Caco-2 (cell line): Measurements from ENCODE around the gene KLK1. TPM values are rescaled to one million over a fixed set of nuclear protein-coding genes. Genes with fewer than 3 reads are reported as not detected.
A peak's percentile ranks its signal among the peaks of the same experiment; 100 is the strongest.

Experiments
- BruUV-seq: library from RNA; stranded (reverse); fragments of 400-500 nt; replicated peaks from 2 replicates; lab custom pipeline; 2021; lab: Mats Ljungman, UMichigan
- CTCF ChIA-PET: fragments of 300-600 bp; sonication (Branson Sonifier 250); formaldehyde crosslinking; loops from one replicate; lab custom pipeline; 2022; ENCODE audit warnings: antibody characterized with exemption; lab: Charles Lee
- POLR2A ChIA-PET: fragments of 300-600 bp; sonication (Branson Sonifier 250); formaldehyde crosslinking; loops from one replicate; lab custom pipeline; 2022; ENCODE audit warnings: antibody characterized with exemption; lab: Charles Lee
- DNase-seq, 2 experiments: peaks; one replicate each; pipeline versions ENCODE4 v3.0.0 to v3.0.0-alpha.2; 2020 to 2022
- H3K27me3 ChIP-seq: replicated peaks from 2 replicates; pipeline ENCODE4 v1.6.0; 2011; ENCODE audit warnings: low read length; ENCODE audit not compliant: control insufficient read depth, insufficient read depth
- H3K36me3 ChIP-seq: 2 replicates; pipeline ENCODE4 v1.5.1; 2011; ENCODE audit warnings: low read length; ENCODE audit not compliant: control insufficient read depth, insufficient read depth
- H3K4me1 ChIP-seq: fragments of 250-450 bp; sonication (Bioruptor Pico); 2 replicates; pipeline ENCODE4 v1.5.1; 2020; ENCODE audit warnings: mild to moderate bottlenecking
- H3K4me3 ChIP-seq: 2 replicates; pipeline ENCODE4 v1.5.1; 2011; ENCODE audit warnings: low read depth, mild to moderate bottlenecking, control low read depth, low read length
- H3K9me3 ChIP-seq: fragments of 250-450 bp; sonication (Bioruptor Pico); 2 replicates; pipeline ENCODE4 v1.5.1; 2020; ENCODE audit warnings: mild to moderate bottlenecking, moderate library complexity
- H3K27ac Mint-ChIP-seq: one replicate; pipeline ENCODE4 v1.8.0; 2022; ENCODE audit warnings: mixed read lengths; ENCODE audit not compliant: unreplicated experiment
- H3K27me3 Mint-ChIP-seq: one replicate; pipeline ENCODE4 v1.8.0; 2022; ENCODE audit warnings: mixed read lengths; ENCODE audit not compliant: insufficient read depth, unreplicated experiment
- H3K36me3 Mint-ChIP-seq: one replicate; pipeline ENCODE4 v1.8.0; 2022; ENCODE audit warnings: mild to moderate bottlenecking, mixed read lengths; ENCODE audit not compliant: insufficient read depth, unreplicated experiment
- H3K4me1 Mint-ChIP-seq: one replicate; pipeline ENCODE4 v1.8.0; 2022; ENCODE audit warnings: low read depth, mixed read lengths; ENCODE audit not compliant: unreplicated experiment
- H3K4me3 Mint-ChIP-seq: one replicate; pipeline ENCODE4 v1.8.0; 2022; ENCODE audit warnings: mild to moderate bottlenecking, moderate library complexity, mixed read lengths; ENCODE audit not compliant: unreplicated experiment
- H3K9me3 Mint-ChIP-seq: one replicate; pipeline ENCODE4 v1.8.0; 2022; ENCODE audit warnings: mixed read lengths; ENCODE audit not compliant: unreplicated experiment
- intact Hi-C: fragments of 100-400 bp; cut with micrococcal nuclease; formaldehyde crosslinking; loops from one replicate; pipeline ENCODE4 v1.10.0; 2022; ENCODE audit not compliant: unreplicated experiment
- total RNA-seq: library from RNA; stranded (reverse); gene quantifications from 2 replicates; pipeline ENCODE4 v1.2.3, GENCODE V29; 2022
- TF ChIP-seq, protein P1 (sequence below), 2 experiments: fragments of 200-600 bp in 1 of 2; IDR thresholded peaks; 1 replicate in 1 of 2; 2 replicates in 1 of 2; pipeline versions ENCODE4 v1.5.1 to v1.8.0; 2011 to 2022; ENCODE audit warnings: antibody characterized with exemption in 1 of 2, control low read depth in 1 of 2, inconsistent platforms in 1 of 2, low read depth in 1 of 2, low read length in 1 of 2, mild to moderate bottlenecking in 1 of 2, moderate library complexity in 1 of 2; ENCODE audit not compliant: insufficient read depth in 1 of 2, severe bottlenecking in 1 of 2, unreplicated experiment in 1 of 2

KLK1 gene
- total RNA-seq, 1 experiment from 2014 or later: 0.73 TPM

DNA sequence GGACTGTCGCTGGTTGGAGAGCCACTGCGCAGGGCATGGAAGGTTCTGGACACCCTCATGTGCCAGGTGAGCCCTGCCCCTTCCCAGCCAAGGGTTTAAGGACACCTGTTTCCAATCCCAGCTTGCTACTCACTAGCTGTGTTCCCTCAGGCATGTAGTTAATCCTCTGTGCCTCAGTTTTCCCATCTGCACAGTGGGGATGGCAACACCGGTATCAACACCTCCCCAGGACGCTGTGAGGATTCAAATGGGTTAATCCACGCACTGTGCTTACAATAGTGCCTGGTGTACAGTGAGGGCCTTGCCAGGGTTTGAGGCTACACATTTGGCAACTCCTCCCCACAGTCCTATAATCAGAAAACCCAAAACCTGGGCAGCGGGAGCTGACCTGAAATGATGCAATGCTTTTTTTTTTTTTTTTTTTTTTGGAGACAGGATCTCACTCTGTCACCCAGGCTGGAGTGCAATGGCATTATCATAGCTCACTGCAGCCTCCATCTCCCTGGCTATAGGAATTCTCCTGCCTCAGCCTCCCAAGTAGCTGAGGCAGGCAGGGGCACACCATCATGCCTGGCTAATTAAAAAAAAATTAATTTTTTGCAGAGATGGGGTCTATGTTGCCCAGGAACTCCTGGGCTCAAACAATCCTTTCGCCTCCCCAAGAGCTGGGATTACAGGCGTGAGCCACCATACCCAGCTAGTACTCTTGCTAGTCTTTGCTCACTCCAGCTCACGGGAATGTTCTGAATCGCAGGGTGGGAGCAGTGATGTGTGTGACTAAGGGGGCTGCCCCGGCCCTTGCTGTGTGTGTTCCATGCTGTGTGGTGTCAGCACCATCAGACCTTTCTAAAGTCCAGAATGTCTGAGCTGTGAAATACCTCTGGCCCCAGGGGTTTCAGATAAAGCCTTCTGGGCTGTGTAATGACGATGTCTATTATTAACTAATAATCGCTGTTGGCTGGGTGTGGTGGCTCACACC is 31.0 kb downstream of the KLK1 start:
- intact Hi-C loops: no loop called here
- BruUV-seq: no TSS peak

DNA sequence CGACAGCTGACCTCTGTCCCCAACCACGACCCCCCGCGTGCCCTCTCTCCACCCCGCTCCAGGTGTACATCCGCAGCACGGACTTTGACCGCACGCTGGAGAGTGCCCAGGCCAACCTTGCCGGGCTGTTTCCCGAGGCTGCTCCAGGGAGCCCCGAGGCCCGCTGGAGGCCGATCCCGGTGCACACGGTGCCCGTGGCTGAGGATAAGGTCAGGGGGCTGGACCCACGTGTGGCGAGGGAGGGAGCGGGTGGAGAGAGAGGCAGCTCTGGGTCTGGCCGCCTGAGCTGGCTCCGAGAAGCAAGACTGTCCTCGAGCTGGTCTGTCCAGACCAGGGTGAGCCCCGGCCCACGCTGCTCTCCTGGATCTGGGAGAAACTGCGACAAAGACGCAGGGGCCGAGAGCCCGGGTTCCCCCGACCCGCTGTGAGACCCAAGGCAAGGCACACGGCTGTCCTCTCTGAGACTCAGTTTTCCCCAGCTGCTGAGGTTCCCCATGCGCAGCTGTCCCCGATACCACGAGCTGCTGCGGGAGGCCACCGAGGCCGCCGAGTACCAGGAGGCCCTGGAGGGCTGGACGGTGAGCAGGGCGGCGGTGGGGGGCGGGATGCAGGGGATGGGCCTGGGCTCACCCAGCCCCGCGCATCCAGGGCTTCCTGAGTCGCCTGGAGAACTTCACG is 31.9 kb downstream of the KLK1 start:
- H3K4me3 ChIP-seq: no peak overlapping the region
- CTCF ChIA-PET: interaction anchor here (1.8 kb wide), 1 partner anchor 130 kb away, joined by 11 read pairs; no protein-coding TSS in a partner anchor
- H3K9me3 Mint-ChIP-seq: no peaks in the 10 kb centered on the region
- no TSS peak for BruUV-seq
- DNase-seq: peak in 1 of 2 experiments; percentile 37
- TF ChIP-seq, protein P1, sequence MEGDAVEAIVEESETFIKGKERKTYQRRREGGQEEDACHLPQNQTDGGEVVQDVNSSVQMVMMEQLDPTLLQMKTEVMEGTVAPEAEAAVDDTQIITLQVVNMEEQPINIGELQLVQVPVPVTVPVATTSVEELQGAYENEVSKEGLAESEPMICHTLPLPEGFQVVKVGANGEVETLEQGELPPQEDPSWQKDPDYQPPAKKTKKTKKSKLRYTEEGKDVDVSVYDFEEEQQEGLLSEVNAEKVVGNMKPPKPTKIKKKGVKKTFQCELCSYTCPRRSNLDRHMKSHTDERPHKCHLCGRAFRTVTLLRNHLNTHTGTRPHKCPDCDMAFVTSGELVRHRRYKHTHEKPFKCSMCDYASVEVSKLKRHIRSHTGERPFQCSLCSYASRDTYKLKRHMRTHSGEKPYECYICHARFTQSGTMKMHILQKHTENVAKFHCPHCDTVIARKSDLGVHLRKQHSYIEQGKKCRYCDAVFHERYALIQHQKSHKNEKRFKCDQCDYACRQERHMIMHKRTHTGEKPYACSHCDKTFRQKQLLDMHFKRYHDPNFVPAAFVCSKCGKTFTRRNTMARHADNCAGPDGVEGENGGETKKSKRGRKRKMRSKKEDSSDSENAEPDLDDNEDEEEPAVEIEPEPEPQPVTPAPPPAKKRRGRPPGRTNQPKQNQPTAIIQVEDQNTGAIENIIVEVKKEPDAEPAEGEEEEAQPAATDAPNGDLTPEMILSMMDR (IDR thresholded peaks at IDR 0.05; ENCODE audit: insufficient read depth in 1 of 2, low read depth in 1 of 2, low read length in 1 of 2, severe bottlenecking in 1 of 2, unreplicated experiment in 1 of 2): no peak
- H3K4me3 Mint-ChIP-seq: peak overlapping the region; percentile 20
- no peaks in the 10 kb centered on the region for H3K27me3 ChIP-seq
- intact Hi-C loops: no loop called here
- H3K4me1 Mint-ChIP-seq: peaks cover 7% of the 10 kb centered on the region
- no peaks in the 10 kb centered on the region for H3K4me1 ChIP-seq
- peak overlapping the region; percentile 36 for H3K27ac Mint-ChIP-seq
- no peaks in the 10 kb centered on the region; the same call in 1 of the 2 replicates for H3K36me3 ChIP-seq
- H3K27me3 Mint-ChIP-seq: peaks cover 5% of the 10 kb centered on the region
- H3K9me3 ChIP-seq: no peaks in the 10 kb centered on the region
- POLR2A ChIA-PET: interaction anchor here (0.5 kb wide), 1 partner anchor 32 kb away, joined by 3 read pairs; the partner anchor contains the start of gene KLK1
- H3K36me3 Mint-ChIP-seq: peaks cover 77% of the 10 kb centered on the region

More for the DNA sequence above, 31.0 kb downstream of the KLK1 start:
- Mint-ChIP-seq H3K9me3 (no peaks in the 10 kb centered on the region), H3K4me3 (no peak overlapping the region), H3K27ac (no peak overlapping the region), H3K36me3 (peaks cover 86% of the 10 kb centered on the region), H3K4me1 (peaks cover 7% of the 10 kb centered on the region), H3K27me3 (peaks cover 5% of the 10 kb centered on the region)
- H3K9me3 ChIP-seq: no peaks in the 10 kb centered on the region
- peaks cover 2% of the 10 kb centered on the region; the same call in 1 of the 2 replicates for H3K36me3 ChIP-seq
- DNase-seq: no peak
- H3K4me3 ChIP-seq: no peak overlapping the region
- H3K27me3 ChIP-seq: no peaks in the 10 kb centered on the region
- no peaks in the 10 kb centered on the region for H3K4me1 ChIP-seq
- TF ChIP-seq, protein P1 (IDR thresholded peaks at IDR 0.05; ENCODE audit: insufficient read depth in 1 of 2, low read depth in 1 of 2, low read length in 1 of 2, severe bottlenecking in 1 of 2, unreplicated experiment in 1 of 2): no peak
- POLR2A ChIA-PET: interaction anchor here (0.5 kb wide), 1 partner anchor 31 kb away, joined by 3 read pairs; the partner anchor contains the start of gene KLK1
- CTCF ChIA-PET: interaction anchor here (0.7 to 1.8 kb wide), 2 partner anchors 30 to 130 kb away, joined by 4 to 11 read pairs; no protein-coding TSS in a partner anchor
